ENCODE results near the gene B3GNT7. TPM values are rescaled to one million over a fixed set of nuclear protein-coding genes. Genes with fewer than 3 reads are reported as not detected.
"Not testable (repeated sequence)": the region's sequence is repeated elsewhere in the genome, so short reads cannot be mapped to it uniquely, and the experiment has no call there.

The B3GNT7 gene
- total RNA-seq, 1 experiment from 2014 or later, result 3.6 TPM

- not testable (repeated sequence) for DNase-seq (ENCODE audit: low spot score)
These were observed 5.2 kb downstream of the B3GNT7 start for GRCh38 chr2:231400681-231401080.

DNA sequence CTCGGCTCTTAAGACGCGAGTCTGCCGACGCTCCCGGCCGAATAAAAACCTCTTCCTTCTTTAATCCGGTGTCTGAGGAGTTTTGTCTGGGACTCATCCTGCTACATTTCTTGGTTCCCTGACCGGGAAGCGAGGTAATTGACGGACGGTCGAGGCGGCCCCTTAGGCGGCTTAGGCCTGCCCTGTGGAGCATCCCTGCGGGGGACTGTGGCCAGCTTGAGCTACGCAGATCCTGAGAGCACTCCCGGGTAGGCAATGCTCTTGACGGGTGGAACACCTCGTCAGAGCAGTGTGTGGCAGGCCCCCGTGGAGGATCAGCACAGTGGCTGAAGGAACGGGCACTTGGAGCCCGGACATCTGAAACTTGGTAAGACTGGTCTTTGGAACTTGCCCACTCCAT, 5.6 kb downstream of the B3GNT7 start:
- DNase-seq (ENCODE audit: low spot score), result not testable (repeated sequence)

DNA sequence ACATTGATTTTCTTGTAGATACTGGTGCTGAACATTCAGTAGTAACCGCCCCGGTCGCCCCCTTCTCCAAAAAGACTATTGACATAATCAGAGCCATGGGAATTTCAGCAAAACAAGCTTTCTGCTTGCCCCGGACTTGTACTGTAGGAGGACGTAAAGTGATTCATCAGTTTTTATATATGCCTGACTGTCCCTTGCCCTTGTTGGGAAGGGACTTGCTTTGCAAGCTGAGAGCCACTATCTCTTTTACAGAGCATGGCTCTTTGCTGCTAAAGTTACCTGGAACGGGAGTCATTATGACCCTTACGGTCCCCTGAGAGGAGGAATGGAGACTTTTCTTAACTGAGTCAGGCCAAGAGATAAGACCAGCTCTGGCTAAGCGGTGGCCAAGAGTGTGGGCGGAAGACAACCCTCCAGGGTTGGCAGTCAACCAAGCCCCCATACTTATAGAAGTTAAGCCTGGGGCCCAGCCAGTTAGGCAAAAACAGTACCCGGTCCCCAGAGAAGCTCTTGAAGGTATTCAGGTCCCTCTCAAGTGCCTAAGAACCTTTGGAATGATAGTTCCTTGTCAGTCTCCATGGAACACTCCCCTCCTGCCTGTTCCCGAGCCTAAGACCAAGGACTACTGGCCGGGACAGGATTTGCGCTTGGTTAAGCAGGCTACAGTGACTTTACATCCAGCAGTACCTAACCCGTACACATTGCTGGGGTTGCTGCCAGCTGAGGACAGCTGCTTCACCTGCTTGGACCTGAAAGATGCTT, 8.1 kb downstream of the B3GNT7 start:
- not testable (repeated sequence) for DNase-seq (ENCODE audit: low spot score)

DNA sequence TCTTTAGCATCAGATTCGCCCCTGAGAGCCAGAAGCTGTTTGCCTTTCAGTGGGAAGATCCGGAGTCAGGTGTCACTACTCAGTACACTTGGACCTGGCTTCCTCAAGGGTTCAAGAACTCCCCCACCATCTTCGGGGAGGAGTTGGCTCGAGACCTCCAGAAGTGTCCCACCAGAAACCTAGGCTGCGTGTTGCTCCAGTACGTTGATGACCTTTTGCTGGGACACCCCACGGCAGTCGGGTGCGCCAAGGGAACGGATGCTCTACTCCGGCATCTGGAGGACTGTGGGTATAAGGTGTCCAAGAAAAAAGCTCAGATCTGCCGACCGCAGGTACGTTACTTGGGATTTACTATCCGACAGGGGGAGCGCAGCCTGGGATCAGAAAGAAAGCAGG, 8.7 kb downstream of the B3GNT7 start:
- DNase-seq (ENCODE audit: low spot score), result not testable (repeated sequence)

- DNase-seq (ENCODE audit: low spot score), result not testable (repeated sequence)
These were observed 10.3 kb downstream of the B3GNT7 start for GRCh38 chr2:231405601-231406367.

GRCh38 chr2:231407686-231408085, 12.2 kb downstream of the B3GNT7 start:
- DNase-seq (ENCODE audit: low spot score), result not testable (repeated sequence)

DNA sequence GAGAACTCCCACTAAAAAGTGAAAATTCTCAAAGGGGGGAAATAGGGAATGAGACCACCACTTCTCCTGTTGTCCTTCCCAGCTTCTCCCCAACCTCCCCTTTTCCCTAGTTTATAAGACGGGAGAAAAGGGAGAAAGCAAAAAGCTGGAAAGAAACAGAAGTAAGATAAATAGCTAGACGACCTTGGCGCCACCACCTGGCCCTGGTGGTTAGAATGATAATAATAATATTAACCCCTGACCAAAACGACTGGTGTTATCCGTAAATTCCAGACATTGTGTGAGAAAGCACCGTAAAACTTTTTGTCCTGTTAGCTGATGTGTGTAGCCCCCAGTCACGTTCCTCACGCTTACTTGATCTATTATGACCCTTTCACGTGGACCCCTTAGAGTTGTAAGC, 12.8 kb downstream of the B3GNT7 start:
- not testable (repeated sequence) for DNase-seq (ENCODE audit: low spot score)

DNA sequence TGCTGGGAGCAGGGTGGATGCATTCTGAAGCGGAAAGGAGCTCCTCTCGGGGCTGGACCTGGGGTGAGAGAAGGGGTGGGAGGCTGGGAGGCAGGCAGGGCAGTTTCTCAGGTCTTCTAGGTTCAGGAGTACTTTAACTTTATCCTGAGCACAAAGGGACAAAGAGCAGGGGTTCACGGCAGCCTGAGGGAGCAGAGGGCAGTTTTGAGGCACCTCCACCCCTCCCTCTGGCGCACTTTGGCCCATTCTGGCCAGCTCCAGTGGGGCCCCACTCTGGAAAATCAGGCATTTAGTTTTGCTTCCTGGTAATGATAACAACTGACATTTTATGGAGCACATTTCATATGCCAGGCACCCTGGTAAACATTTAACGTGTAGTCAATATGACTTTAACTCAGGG, 14.3 kb downstream of the B3GNT7 start:
- no peak for DNase-seq (ENCODE audit: low spot score)

DNA sequence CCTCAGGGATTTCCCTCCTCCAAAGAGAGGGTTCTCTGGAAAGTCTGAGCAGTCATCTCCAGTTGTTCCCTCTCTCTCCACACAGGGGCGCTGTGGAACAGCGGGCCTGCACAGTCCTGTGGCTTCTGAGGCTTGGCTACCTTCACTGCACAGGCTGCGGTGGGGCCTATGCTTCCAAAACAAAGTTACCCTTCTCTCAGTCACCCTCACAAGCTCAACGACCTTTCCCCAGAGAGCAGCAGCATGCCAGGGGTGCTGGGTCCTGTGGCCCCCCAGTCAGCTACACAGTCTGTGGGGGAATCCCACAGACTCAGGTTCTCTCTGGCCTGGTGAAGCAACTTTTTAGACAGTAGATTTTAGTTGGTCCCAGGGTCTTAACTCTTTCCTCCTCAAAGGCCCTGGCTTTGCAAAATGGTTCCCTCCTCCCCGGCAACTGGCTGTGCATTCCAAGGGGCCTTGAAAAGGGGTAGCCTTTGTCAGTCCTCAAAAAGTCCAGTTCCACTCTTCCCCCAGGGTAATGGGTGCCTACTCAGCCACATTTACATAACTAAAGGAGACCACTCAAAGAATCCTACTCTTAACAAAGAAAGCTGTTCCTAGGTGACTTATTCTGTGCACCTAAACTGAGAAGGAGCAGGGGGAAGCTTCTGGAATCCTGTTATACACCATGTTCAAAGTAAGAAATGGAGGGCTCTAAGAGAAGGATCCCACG, 14.9 kb downstream of the B3GNT7 start:
- no peak for DNase-seq (ENCODE audit: low spot score)

GRCh38 chr2:231411237-231411636, 15.7 kb downstream of the B3GNT7 start:
- no peak for DNase-seq (ENCODE audit: low spot score)

GRCh38 chr2:231411831-231412617, 16.5 kb downstream of the B3GNT7 start:
- DNase-seq (ENCODE audit: low spot score), result peak; percentile 86

DNA sequence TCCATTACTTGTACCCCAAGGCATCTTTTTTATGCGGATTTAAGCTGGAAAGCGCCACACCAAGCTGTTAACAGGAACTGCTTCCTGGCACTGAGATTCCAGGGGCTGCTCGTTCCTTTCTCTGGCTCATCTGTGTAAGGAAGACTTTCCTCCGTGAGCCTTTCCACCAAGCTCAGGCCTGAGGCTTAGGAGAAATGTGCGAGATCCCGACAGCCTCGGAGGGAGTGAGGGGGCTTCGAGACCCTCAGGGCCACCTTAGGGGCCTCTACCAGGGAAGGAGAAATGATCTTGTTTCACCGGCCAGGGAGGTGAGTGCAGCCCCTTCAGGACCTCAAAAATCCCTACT, 17.1 kb downstream of the B3GNT7 start:
- DNase-seq (ENCODE audit: low spot score), result no peak

- DNase-seq (ENCODE audit: low spot score), result no peak
These were observed 17.9 kb downstream of the B3GNT7 start for GRCh38 chr2:231413456-231413855.

GRCh38 chr2:231413921-231414476, 18.5 kb downstream of the B3GNT7 start:
- no peak for DNase-seq (ENCODE audit: low spot score)

GRCh38 chr2:231415029-231415428, 19.5 kb downstream of the B3GNT7 start:
- DNase-seq (ENCODE audit: low spot score), result no peak

DNA sequence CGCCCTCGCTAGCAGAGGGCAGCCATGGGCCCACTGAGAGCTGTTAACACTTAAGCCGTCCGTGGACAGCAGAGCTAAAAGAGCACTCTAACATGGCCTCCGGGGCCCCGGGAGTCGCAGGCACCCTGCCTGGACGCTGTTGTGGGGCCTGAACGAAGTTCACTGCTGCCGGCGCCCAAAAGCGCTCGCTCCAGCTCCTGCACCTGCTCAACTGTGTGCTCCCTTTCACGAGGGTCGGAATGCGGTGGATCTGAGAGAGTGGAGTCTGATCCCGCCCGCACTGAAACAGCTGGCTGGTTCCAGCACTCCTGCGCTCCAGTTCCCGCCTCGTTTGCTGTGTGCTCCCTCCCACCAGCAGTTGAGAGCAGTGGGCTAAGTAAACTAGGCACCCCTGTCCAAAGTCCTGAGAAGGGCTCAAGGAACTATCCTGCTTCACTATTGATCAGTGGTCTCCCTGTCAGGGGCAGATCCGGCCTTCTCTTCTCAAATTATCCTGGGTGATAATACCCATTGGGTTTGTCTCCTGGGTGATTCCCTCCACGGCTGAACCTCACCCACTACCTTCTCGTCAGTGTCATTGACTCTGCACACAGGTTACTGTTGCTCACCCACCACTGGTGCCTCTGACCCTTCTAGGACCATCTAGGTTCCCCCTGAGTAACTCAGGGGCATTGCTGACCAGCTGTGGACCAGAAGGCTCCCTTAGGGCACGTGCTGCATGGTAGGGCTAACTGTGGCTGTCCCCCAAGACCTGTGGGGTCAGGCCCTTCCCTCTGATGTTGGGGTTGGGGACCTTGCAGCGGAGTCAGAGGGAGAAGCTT, 23.5 kb downstream of the B3GNT7 start:
- DNase-seq (ENCODE audit: low spot score), result no peak

DNA sequence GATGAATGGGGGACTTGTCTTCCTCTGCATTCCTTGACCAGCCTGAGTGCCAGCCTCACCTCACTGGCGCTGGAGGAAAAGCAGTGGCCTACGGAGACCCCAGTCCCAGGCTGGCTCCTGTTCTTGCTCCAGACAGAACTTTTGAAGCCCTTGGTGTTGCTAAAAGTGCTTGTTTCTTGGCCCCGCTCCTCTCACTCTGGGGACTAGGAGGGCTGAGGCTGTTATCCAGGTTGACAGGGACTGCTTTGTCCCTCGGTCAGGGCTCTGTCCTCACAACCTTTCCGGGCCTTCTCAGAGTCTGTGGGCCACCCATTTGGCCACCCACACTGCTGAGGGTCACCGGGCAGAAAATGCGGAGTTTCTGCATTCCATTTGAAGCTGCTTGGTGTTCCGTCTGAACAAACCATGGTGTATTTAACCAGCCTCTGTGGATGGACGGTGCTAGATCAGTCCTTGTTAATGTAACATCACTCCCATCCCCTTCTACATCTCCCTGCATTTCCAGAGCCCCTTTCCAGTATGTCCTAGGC, 25.6 kb downstream of the B3GNT7 start:
- no peak for DNase-seq (ENCODE audit: low spot score)

DNA sequence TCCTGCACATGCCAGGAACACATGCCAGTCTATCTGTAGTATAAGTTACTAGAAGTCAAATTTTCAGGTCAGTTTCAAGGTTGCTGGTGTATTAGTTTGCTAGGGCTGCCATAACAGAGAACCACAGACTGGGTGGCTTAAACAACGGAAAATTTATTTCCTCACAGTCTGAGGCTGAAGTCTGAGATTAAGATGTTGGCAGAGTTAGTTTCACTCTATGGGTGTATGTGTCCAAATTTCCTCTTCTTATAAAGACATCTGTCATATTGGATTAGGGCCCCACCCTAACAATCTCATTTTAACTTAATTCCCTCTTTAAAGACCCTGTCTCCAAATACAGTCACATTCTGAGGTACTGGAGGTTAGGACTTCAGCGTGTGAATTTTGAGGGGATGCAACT, 26.5 kb downstream of the B3GNT7 start:
- no peak for DNase-seq (ENCODE audit: low spot score)

DNA sequence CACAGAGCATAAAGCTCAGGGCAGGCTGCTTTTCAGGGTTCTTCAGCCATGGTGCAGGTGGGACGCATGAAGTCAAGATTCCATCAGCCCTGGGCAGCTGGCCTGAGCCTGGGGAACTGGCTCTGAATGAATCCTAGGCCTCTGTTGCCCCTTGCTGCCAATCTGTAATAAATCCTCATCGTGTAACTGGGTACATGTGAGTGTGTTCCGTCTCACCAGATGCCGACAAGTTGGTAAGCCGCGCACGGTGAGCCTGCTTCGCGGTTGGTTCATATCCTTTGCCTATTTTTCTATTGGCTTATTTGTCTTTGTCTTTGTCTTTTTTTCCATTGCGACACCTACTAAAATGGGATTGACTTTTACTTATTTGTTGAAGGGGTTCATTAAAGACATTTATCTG, 27.7 kb downstream of the B3GNT7 start:
- no peak for DNase-seq (ENCODE audit: low spot score)

DNA sequence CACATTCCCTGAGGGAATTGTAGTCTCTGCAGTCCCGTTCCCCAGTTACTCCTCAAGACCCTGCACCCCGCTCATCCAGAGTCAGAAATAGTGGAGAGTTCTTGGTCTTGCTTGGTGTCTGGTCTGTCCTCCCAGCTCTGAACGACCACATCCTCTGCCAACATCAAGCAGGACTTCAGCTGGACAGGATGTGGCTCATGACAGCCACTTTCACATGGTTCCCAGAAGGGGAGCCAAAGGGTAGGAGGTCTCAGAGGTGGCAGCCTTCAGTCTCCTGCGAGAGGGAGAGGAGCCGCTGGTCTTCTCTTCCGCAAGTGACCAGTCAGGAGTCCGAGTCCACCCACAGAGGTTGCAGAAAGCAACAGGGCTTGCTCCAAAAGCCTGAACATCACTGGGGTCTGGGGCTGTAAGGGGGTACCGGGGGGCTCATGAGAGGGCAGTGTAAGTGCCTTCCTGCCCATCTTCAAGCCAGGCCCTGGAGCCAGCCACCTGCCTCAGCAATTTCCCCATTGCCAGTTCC, 29.8 kb downstream of the B3GNT7 start:
- no peak for DNase-seq (ENCODE audit: low spot score)
